HepG2 (cell line): ENCODE results near the gene CD200. TPM values are rescaled to one million over a fixed set of nuclear protein-coding genes. Genes with fewer than 3 reads are reported as not detected.
"Not testable (repeated sequence)": the region's sequence is repeated elsewhere in the genome, so short reads cannot be mapped to it uniquely, and the experiment has no call there.

Experiments used
- ATAC-seq: fragments of 200-7000 bp; cut with Tn5 transposase; 3 replicates; pipeline ENCODE4 v1.9.1; 2020; ENCODE audit warnings: mild to moderate bottlenecking, moderate library complexity
- BruUV-seq: library from RNA; stranded (reverse); fragments of 400-500 nt; replicated peaks from 2 replicates; lab custom pipeline; 2021; lab: Mats Ljungman, UMichigan
- CTCF ChIA-PET: fragments of 300-600 bp; formaldehyde crosslinking; extraction: SDS; loops from one replicate; lab custom pipeline; 2021; ENCODE audit warnings: low total read pairs, inconsistent platforms, low intra/inter-chr PET ratio; lab: Yijun Ruan, JAX
- POLR2A ChIA-PET: fragments of 350-600 bp; sonication (Branson Sonifier 250); formaldehyde crosslinking; loops from one replicate; lab custom pipeline; 2020; ENCODE audit warnings: antibody characterized with exemption, inconsistent platforms; lab: Yijun Ruan, JAX
- DNase-seq: peaks from one replicate; pipeline ENCODE4 v3.0.0-alpha.2; 2015; ENCODE audit warnings: low spot score
- FAIRE-seq: peaks from 3 replicates; lab custom pipeline; 2011; peaks lifted over from hg19 to GRCh38; lab: Jason Lieb, UNC
- H2AFZ ChIP-seq: one replicate; pipeline ENCODE4 v1.6.1; 2011; ENCODE audit warnings: low read length, inconsistent platforms
- H3K27ac ChIP-seq: fragments of 300-600 bp; 3 replicates; pipeline ENCODE4 v1.8.0; 2011; ENCODE audit warnings: mixed run types, mild to moderate bottlenecking, mixed read lengths, low read length, inconsistent platforms; ENCODE audit not compliant: insufficient read depth; ENCODE audit errors: extremely low read length
- H3K27me3 ChIP-seq, 2 experiments: fragments of 200-600 bp in 1 of 2; 2 replicates in 1 of 2; 3 replicates in 1 of 2; pipeline versions ENCODE4 v1.6.0 to v1.8.0; 2011; ENCODE audit warnings: low read length in 2 of 2, mild to moderate bottlenecking in 2 of 2, moderate library complexity in 2 of 2, inconsistent platforms in 1 of 2; ENCODE audit not compliant: insufficient read depth in 2 of 2, control insufficient read depth in 1 of 2
- H3K36me3 ChIP-seq, 2 experiments: fragments of 200-600 bp in 1 of 2; replicated peaks in 1 of 2; 2 replicates in 1 of 2; 3 replicates in 1 of 2; pipeline versions ENCODE4 v1.5.1 to v1.8.0; 2011; ENCODE audit warnings: low read length in 2 of 2, inconsistent platforms in 1 of 2; ENCODE audit not compliant: insufficient read depth in 2 of 2, control insufficient read depth in 1 of 2
- H3K4me1 ChIP-seq: 2 replicates; pipeline ENCODE4 v1.5.1; 2012; ENCODE audit warnings: low read length, inconsistent platforms; ENCODE audit not compliant: insufficient read depth
- H3K4me2 ChIP-seq: 2 replicates; pipeline ENCODE4 v1.6.0; 2011; ENCODE audit warnings: low read depth, low read length, inconsistent platforms
- H3K4me3 ChIP-seq, 3 experiments: fragments of 200-600 bp in 1 of 3; sonication (generic), shearing (Covaris generic) in 1 of 3; replicated peaks in 1 of 3; 2 replicates each; pipeline ENCODE4 v1.5.1; 2011 to 2016; ENCODE audit warnings: low read length in 3 of 3, inconsistent platforms in 2 of 3, low read depth in 2 of 3, mild to moderate bottlenecking in 2 of 3, control low read depth in 1 of 3, mixed read lengths in 1 of 3; ENCODE audit not compliant: insufficient read depth in 1 of 3
- H3K79me2 ChIP-seq: one replicate; pipeline ENCODE4 v1.6.1; 2011; ENCODE audit warnings: low read length, inconsistent platforms; ENCODE audit not compliant: insufficient read depth
- H3K9ac ChIP-seq: 2 replicates; pipeline ENCODE4 v1.6.0; 2011; ENCODE audit warnings: mild to moderate bottlenecking, low read depth, low read length, inconsistent platforms; ENCODE audit not compliant: insufficient read depth
- H3K9me3 ChIP-seq: 2 replicates; pipeline ENCODE4 v1.5.1; 2012; ENCODE audit warnings: mild to moderate bottlenecking, low read length
- H4K20me1 ChIP-seq: 2 replicates; pipeline ENCODE4 v1.6.0; 2011; ENCODE audit warnings: inconsistent platforms, mild to moderate bottlenecking, low read length, moderate library complexity; ENCODE audit not compliant: insufficient read depth
- HES4 ChIP-seq: sonication (generic); formaldehyde crosslinking; IDR thresholded peaks from 2 replicates; pipeline ENCODE4 v1.9.0; 2021; ENCODE audit warnings: mild to moderate bottlenecking, missing genetic modification reagents, borderline replicate concordance
- IRX3 ChIP-seq: sonication (generic); formaldehyde crosslinking; IDR thresholded peaks from 2 replicates; pipeline ENCODE4 v1.8.1; 2023; ENCODE audit warnings: mild to moderate bottlenecking, low read depth, missing genetic modification reagents, borderline replicate concordance
- KLF13 ChIP-seq: sonication (generic); formaldehyde crosslinking; IDR thresholded peaks from 2 replicates; pipeline ENCODE4 v1.4.0; 2020; ENCODE audit warnings: mild to moderate bottlenecking, missing genetic modification reagents
- MATR3 ChIP-seq: sonication (generic); formaldehyde crosslinking; IDR thresholded peaks from 2 replicates; pipeline ENCODE4 v1.4.0; 2020; ENCODE audit warnings: missing genetic modification reagents
- MBNL3 ChIP-seq: fragments of 250-450 bp; sonication (Bioruptor Pico); conservative IDR thresholded peaks from 2 replicates; pipeline ENCODE4 v1.8.0; 2022; ENCODE audit warnings: mild to moderate bottlenecking, inconsistent platforms
- MLLT10 ChIP-seq: sonication (generic); formaldehyde crosslinking; IDR thresholded peaks from 2 replicates; pipeline ENCODE4 v1.4.0; 2020; ENCODE audit warnings: missing genetic modification reagents
- PHF5A ChIP-seq: IDR thresholded peaks from one replicate; pipeline ENCODE4 v1.6.1; 2018; ENCODE audit warnings: low read depth, missing genetic modification reagents; ENCODE audit not compliant: unreplicated experiment
- PRPF4 ChIP-seq: fragments of 200-400 bp; formaldehyde crosslinking; IDR thresholded peaks from 2 replicates; pipeline ENCODE4 v1.6.1; 2016; ENCODE audit warnings: low read length, low read depth; ENCODE audit not compliant: poor library complexity, severe bottlenecking
- RXRA ChIP-seq: sonication (generic); formaldehyde crosslinking; IDR thresholded peaks from 2 replicates; pipeline ENCODE4 v1.5.1; 2020; ENCODE audit warnings: missing genetic modification reagents
- XRCC5 ChIP-seq: fragments of 200-400 bp; formaldehyde crosslinking; optimal IDR thresholded peaks from 2 replicates; pipeline ENCODE3; 2017; ENCODE audit warnings: mild to moderate bottlenecking, low read length
- ZMAT3 ChIP-seq: sonication (generic); formaldehyde crosslinking; conservative IDR thresholded peaks from 2 replicates; pipeline ENCODE4 v1.7.0; 2021; ENCODE audit warnings: missing genetic modification reagents
- ZNF225 ChIP-seq: sonication (generic); formaldehyde crosslinking; IDR thresholded peaks from 2 replicates; pipeline ENCODE4 v1.4.0; 2020; ENCODE audit warnings: mild to moderate bottlenecking, missing genetic modification reagents
- ZNF274 ChIP-seq: sonication (generic); formaldehyde crosslinking; IDR thresholded peaks from 2 replicates; pipeline ENCODE4 v1.5.1; 2020; ENCODE audit warnings: mild to moderate bottlenecking, missing genetic modification reagents
- ZNF441 ChIP-seq: sonication (generic); formaldehyde crosslinking; IDR thresholded peaks from 2 replicates; pipeline ENCODE4 v1.7.0; 2021; ENCODE audit warnings: missing genetic modification reagents, borderline replicate concordance
- ZNF496 ChIP-seq: sonication (generic); formaldehyde crosslinking; IDR thresholded peaks from 2 replicates; pipeline ENCODE4 v1.8.1; 2023; ENCODE audit warnings: mild to moderate bottlenecking, moderate library complexity, missing genetic modification reagents; ENCODE audit not compliant: insufficient replicate concordance
- ZNF614 ChIP-seq: IDR thresholded peaks from 2 replicates; pipeline ENCODE4 v1.6.1; 2018; ENCODE audit warnings: missing biosample characterization, missing genetic modification reagents, inconsistent platforms, borderline replicate concordance
- ZNF616 ChIP-seq: sonication (generic); formaldehyde crosslinking; IDR thresholded peaks from 2 replicates; pipeline ENCODE4 v1.5.0; 2020; ENCODE audit warnings: low read depth, mild to moderate bottlenecking, missing genetic modification reagents
- ZNF660 ChIP-seq: sonication (generic); formaldehyde crosslinking; IDR thresholded peaks from 2 replicates; pipeline ENCODE4 v1.5.1; 2020; ENCODE audit warnings: mild to moderate bottlenecking, low read depth, missing genetic modification reagents, borderline replicate concordance
- WGBS: methylation state at CpG from one replicate; pipeline ENCODE4 v1.1.6; 2017; ENCODE audit warnings: low lambda C conversion rate; 5-methylcytosine and 5-hydroxymethylcytosine counted together
- in situ Hi-C: cut with HindIII; loops from 2 replicates; pipeline ENCODE4 v1.10.0; 2017; ENCODE audit warnings: low pct_unique_long_range_greater_than_20kb; ENCODE audit not compliant: extremely low pct_ligation_motif_present
- intact Hi-C: fragments of 100-400 bp; cut with micrococcal nuclease; formaldehyde crosslinking; loops from one replicate; pipeline ENCODE4 v1.10.0; 2022; ENCODE audit not compliant: unreplicated experiment
- polyA plus RNA-seq, 8 experiments: library from polyadenylated mRNA; depleted of rRNA in 3 of 8; stranded (reverse) in 7 of 8; unstranded in 1 of 8; fragments of >200 nt; fragmentation: Illumina TruSeq in 4 of 8; extraction: Trizol in 4 of 8; gene quantifications; 2 replicates each; pipeline versions ENCODE4 v1.2.1 to v1.2.3, GENCODE V29; 2011 to 2016; ENCODE audit warnings: low read depth in 4 of 8, missing spikeins in 1 of 8, mixed read lengths in 1 of 8; ENCODE audit not compliant: insufficient read depth in 1 of 8
- total RNA-seq, 5 experiments: library from RNA; depleted of rRNA; stranded (reverse); fragments of >200 nt; fragmentation: Illumina TruSeq; extraction: Trizol; gene quantifications; 2 replicates each; pipeline ENCODE4 v1.2.3, GENCODE V29; 2016; ENCODE audit warnings: low read depth in 1 of 5
- TF ChIP-seq, protein P1 (sequence below): sonication (generic); formaldehyde crosslinking; IDR thresholded peaks from 2 replicates; pipeline ENCODE4 v1.4.0; 2020; ENCODE audit warnings: mild to moderate bottlenecking, missing genetic modification reagents
- TF ChIP-seq, protein P2 (sequence below): IDR thresholded peaks from 2 replicates; pipeline ENCODE4 v1.6.1; 2016; ENCODE audit warnings: missing compliant biosample characterization, missing genetic modification reagents, borderline replicate concordance

Gene CD200
- total and polyA plus RNA-seq, 2 of the 13 experiments (the other 11 are each of a cell fraction or from before 2014, with no cell fraction given): not detected

DNA sequence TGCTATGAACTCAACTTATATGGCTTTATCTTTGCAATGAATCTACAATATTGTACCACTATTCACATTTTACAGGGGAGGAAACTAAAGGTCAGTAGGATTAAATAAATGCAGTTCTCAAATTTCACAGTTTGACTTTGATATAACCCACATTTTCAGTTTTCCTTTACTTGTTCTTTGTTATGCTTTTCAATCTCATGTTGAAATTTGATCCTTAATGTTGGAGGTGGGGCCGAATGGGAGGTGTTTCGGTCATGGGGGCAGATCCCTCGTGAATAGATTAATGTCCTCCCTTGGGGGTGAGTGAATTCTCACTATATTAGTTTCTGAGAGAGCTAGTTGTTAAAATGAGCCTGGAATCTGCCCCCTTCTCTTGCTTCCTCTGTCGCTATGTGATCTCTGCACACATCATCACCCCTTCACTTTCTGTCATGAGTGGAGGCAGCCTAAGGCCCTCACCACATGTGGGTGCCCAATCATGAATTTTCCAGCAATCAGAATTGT, 44.7 kb downstream of the CD200 start:
- POLR2A ChIA-PET: no interaction called here
- FAIRE-seq: no peak
- WGBS: 1% methylated on average over 4 of the region's 4 CpGs
- Histone ChIP-seq H3K9me3 (no peaks in the 10 kb centered on the region), H3K27me3 (no peaks in the 10 kb centered on the region), H4K20me1 (no peaks in the 10 kb centered on the region), H3K27ac (no peak overlapping the region), H3K79me2 (no peaks in the 10 kb centered on the region), H3K36me3 (no peaks in the 10 kb centered on the region), H2AFZ (no peak overlapping the region), H3K9ac (no peak overlapping the region), H3K4me1 (no peaks in the 10 kb centered on the region), H3K4me3 (no peak overlapping the region), H3K4me2 (no peak overlapping the region)
- no peak for DNase-seq
- BruUV-seq: no TSS peak
- in situ Hi-C loops (no loop called here), intact Hi-C loops (no loop called here)
- ATAC-seq: no peak
- CTCF ChIA-PET: no interaction called here
- TF ChIP-seq, protein P1, sequence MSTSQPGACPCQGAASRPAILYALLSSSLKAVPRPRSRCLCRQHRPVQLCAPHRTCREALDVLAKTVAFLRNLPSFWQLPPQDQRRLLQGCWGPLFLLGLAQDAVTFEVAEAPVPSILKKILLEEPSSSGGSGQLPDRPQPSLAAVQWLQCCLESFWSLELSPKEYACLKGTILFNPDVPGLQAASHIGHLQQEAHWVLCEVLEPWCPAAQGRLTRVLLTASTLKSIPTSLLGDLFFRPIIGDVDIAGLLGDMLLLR (CRISPR knock-in tag): no peak
- TF ChIP-seq MLLT10 (no peak), MBNL3 (CRISPR knock-in tag) (no peak), PHF5A (CRISPR knock-in tag) (no peak), ZNF274 (CRISPR knock-in tag) (no peak), ZNF616 (CRISPR knock-in tag) (no peak), ZNF614 (no peak), KLF13 (CRISPR knock-in tag) (no peak), ZMAT3 (CRISPR knock-in tag) (no peak), RXRA (CRISPR knock-in tag) (no peak), IRX3 (no peak), ZNF441 (CRISPR knock-in tag) (no peak), ZNF496 (no peak), MATR3 (CRISPR knock-in tag) (no peak), ZNF660 (CRISPR knock-in tag) (no peak), PRPF4 (no peak), XRCC5 (no peak), HES4 (CRISPR knock-in tag) (no peak), ZNF225 (no peak)
- TF ChIP-seq, protein P2, sequence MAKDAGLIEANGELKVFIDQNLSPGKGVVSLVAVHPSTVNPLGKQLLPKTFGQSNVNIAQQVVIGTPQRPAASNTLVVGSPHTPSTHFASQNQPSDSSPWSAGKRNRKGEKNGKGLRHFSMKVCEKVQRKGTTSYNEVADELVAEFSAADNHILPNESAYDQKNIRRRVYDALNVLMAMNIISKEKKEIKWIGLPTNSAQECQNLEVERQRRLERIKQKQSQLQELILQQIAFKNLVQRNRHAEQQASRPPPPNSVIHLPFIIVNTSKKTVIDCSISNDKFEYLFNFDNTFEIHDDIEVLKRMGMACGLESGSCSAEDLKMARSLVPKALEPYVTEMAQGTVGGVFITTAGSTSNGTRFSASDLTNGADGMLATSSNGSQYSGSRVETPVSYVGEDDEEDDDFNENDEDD: no peak

DNA sequence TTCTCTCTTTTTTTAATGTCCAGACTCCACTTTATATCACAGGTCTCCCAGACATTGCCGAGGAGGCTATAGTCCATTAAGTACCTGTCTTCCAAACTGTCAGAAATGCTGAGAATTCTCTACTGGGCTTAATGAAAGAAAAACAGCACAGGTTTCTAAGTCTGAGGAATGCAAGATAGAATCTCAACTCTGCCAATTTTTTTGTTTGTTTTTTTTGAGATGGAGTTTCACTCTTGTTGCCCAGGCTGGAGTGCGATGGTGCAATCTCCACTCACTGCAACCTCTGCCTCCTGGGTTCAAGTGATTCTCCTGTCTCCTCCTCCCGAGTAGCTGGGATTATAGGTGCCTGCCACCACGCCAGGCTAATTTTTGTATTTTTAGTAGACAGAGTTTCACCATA, 45.4 kb downstream of the CD200 start:
- CTCF ChIA-PET, H3K27ac ChIP-seq, DNase-seq, H3K4me3 ChIP-seq, H3K79me2 ChIP-seq, H3K36me3 ChIP-seq, POLR2A ChIA-PET, H3K27me3 ChIP-seq, in situ Hi-C loops, H2AFZ ChIP-seq, H3K4me2 ChIP-seq, H3K9me3 ChIP-seq, intact Hi-C loops, FAIRE-seq, H3K4me1 ChIP-seq, ATAC-seq, BruUV-seq, H4K20me1 ChIP-seq, H3K9ac ChIP-seq: not testable (repeated sequence)
- 17% methylated on average over 4 of the region's 4 CpGs for WGBS
